Measurements from ENCODE around the gene TMPRSS11D.

- TF ChIP-seq RAD21 (IDR thresholded peaks at IDR 0.05; ENCODE audit: low read depth) (no peak), CTCF (IDR thresholded peaks at IDR 0.05 in 2 of 3, conservative IDR thresholded peaks at IDR 0.05 in 1 of 3; ENCODE audit: borderline replicate concordance in 1 of 3, insufficient read depth in 1 of 3, low read depth in 2 of 3, low read length in 2 of 3) (no peak), SP1 (IDR thresholded peaks at IDR 0.05; ENCODE audit: low read depth) (no peak)
Observed at GRCh38 chr4:67912080-67912479, 28.3 kb upstream of the TMPRSS11D start.
